ENCODE results near the gene DAW1.
"Not testable (repeated sequence)": the region's sequence is repeated elsewhere in the genome, so short reads cannot be mapped to it uniquely, and the experiment has no call there.

DAW1 gene

GRCh38 chr2:227839339-227840129, 31.9 kb upstream of the DAW1 start:
- not testable (repeated sequence) for H3K9me3 ChIP-seq (ENCODE audit: control insufficient read depth, insufficient read depth, low read length); H3K27me3 ChIP-seq (ENCODE audit: control insufficient read depth, insufficient read depth, low read length); H3K4me3 ChIP-seq (ENCODE audit: low read depth, low read length); H3K36me3 ChIP-seq (ENCODE audit: control insufficient read depth, insufficient read depth, low read length); H3K4me1 ChIP-seq (ENCODE audit: control insufficient read depth, insufficient read depth, low read length); H3K27ac ChIP-seq (ENCODE audit: low read depth, low read length); H3K9ac ChIP-seq (ENCODE audit: low read depth, low read length)

- H3K36me3 ChIP-seq (ENCODE audit: control insufficient read depth, insufficient read depth, low read length) = no peaks in the 10 kb centered on the region
- H3K27ac ChIP-seq (ENCODE audit: low read depth, low read length) = no peak overlapping the region
- no peak overlapping the region for H3K4me3 ChIP-seq (ENCODE audit: low read depth, low read length)
- peaks cover 10% of the 10 kb centered on the region for H3K4me1 ChIP-seq (ENCODE audit: control insufficient read depth, insufficient read depth, low read length)
- H3K9ac ChIP-seq (ENCODE audit: low read depth, low read length) = no peak overlapping the region
- H3K27me3 ChIP-seq (ENCODE audit: control insufficient read depth, insufficient read depth, low read length) = no peaks in the 10 kb centered on the region
- no peaks in the 10 kb centered on the region for H3K9me3 ChIP-seq (ENCODE audit: control insufficient read depth, insufficient read depth, low read length)
These were observed 24.6 kb upstream of the DAW1 start for GRCh38 chr2:227846831-227847230.

DNA sequence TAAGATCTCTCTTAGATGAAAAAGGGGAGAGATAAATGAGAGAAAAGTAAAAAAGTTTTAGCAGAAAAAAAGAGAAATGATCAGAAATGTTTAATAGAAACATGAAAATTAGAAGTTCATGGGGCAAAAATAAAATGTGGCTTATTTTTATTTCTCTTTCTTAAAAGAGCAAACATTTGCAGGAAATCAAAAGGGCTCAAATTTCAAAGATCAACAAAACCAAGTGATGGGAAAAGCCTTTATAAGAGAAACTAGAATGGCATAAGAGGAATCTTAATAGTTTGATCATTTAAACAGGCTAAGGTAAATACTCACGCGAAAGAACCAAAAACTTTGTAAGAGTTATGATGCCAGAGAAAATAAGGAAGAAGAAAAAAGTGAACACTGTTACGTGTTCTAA, 23.3 kb upstream of the DAW1 start:
- no peaks in the 10 kb centered on the region for H3K9me3 ChIP-seq (ENCODE audit: control insufficient read depth, insufficient read depth, low read length)
- H3K4me1 ChIP-seq (ENCODE audit: control insufficient read depth, insufficient read depth, low read length) = peaks cover 10% of the 10 kb centered on the region
- no peaks in the 10 kb centered on the region for H3K36me3 ChIP-seq (ENCODE audit: control insufficient read depth, insufficient read depth, low read length)
- no peak overlapping the region for H3K9ac ChIP-seq (ENCODE audit: low read depth, low read length)
- H3K27ac ChIP-seq (ENCODE audit: low read depth, low read length) = no peak overlapping the region
- no peak overlapping the region for H3K4me3 ChIP-seq (ENCODE audit: low read depth, low read length)
- no peaks in the 10 kb centered on the region for H3K27me3 ChIP-seq (ENCODE audit: control insufficient read depth, insufficient read depth, low read length)

DNA sequence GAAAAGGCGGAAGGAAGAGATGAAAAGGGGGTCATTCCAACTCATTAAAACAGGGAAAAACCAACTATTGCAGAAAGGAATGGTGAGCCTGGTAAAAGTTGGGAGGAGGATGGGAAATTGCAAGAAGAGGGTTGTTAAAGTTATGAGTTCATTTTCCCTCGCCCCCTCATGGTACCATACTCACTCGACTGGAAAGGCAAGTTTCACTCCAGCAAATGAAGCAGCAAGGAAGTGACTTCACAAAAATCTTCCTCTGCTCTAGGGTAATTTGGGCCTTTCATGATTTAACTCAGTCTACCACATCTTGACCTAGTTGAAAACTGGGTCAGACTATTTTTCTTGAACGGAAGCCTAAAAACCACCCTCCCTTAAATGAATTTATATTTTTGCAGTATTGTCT, 22.8 kb upstream of the DAW1 start:
- H3K27ac ChIP-seq (ENCODE audit: low read depth, low read length) = no peak overlapping the region
- H3K9me3 ChIP-seq (ENCODE audit: control insufficient read depth, insufficient read depth, low read length) = no peaks in the 10 kb centered on the region
- H3K4me1 ChIP-seq (ENCODE audit: control insufficient read depth, insufficient read depth, low read length) = peaks cover 10% of the 10 kb centered on the region
- no peak overlapping the region for H3K4me3 ChIP-seq (ENCODE audit: low read depth, low read length)
- H3K27me3 ChIP-seq (ENCODE audit: control insufficient read depth, insufficient read depth, low read length) = no peaks in the 10 kb centered on the region
- no peaks in the 10 kb centered on the region for H3K36me3 ChIP-seq (ENCODE audit: control insufficient read depth, insufficient read depth, low read length)
- no peak overlapping the region for H3K9ac ChIP-seq (ENCODE audit: low read depth, low read length)

GRCh38 chr2:227849906-227850305, 21.5 kb upstream of the DAW1 start:
- Histone ChIP-seq H3K27ac (ENCODE audit: low read depth, low read length) (no peak overlapping the region), H3K9ac (ENCODE audit: low read depth, low read length) (no peak overlapping the region), H3K4me1 (ENCODE audit: control insufficient read depth, insufficient read depth, low read length) (peaks cover 10% of the 10 kb centered on the region)

GRCh38 chr2:227853204-227853629, 18.2 kb upstream of the DAW1 start:
- peaks cover 7% of the 10 kb centered on the region for H3K4me1 ChIP-seq (ENCODE audit: control insufficient read depth, insufficient read depth, low read length)
- H3K36me3 ChIP-seq (ENCODE audit: control insufficient read depth, insufficient read depth, low read length) = no peaks in the 10 kb centered on the region
- no peak overlapping the region for H3K27ac ChIP-seq (ENCODE audit: low read depth, low read length)
- H3K9ac ChIP-seq (ENCODE audit: low read depth, low read length) = no peak overlapping the region
- no peaks in the 10 kb centered on the region for H3K9me3 ChIP-seq (ENCODE audit: control insufficient read depth, insufficient read depth, low read length)
- H3K27me3 ChIP-seq (ENCODE audit: control insufficient read depth, insufficient read depth, low read length) = no peaks in the 10 kb centered on the region
- no peak overlapping the region for H3K4me3 ChIP-seq (ENCODE audit: low read depth, low read length)

More at GRCh38 chr2:227849906-227850305, 21.5 kb upstream of the DAW1 start:
- no peaks in the 10 kb centered on the region for H3K36me3 ChIP-seq (ENCODE audit: control insufficient read depth, insufficient read depth, low read length)
- no peak overlapping the region for H3K4me3 ChIP-seq (ENCODE audit: low read depth, low read length)
- no peaks in the 10 kb centered on the region for H3K27me3 ChIP-seq (ENCODE audit: control insufficient read depth, insufficient read depth, low read length)
- no peaks in the 10 kb centered on the region for H3K9me3 ChIP-seq (ENCODE audit: control insufficient read depth, insufficient read depth, low read length)

- no peaks in the 10 kb centered on the region for H3K9me3 ChIP-seq (ENCODE audit: control insufficient read depth, insufficient read depth, low read length)
- no peaks in the 10 kb centered on the region for H3K27me3 ChIP-seq (ENCODE audit: control insufficient read depth, insufficient read depth, low read length)
- no peak overlapping the region for H3K27ac ChIP-seq (ENCODE audit: low read depth, low read length)
- peaks cover 1% of the 10 kb centered on the region for H3K4me1 ChIP-seq (ENCODE audit: control insufficient read depth, insufficient read depth, low read length)
- no peak overlapping the region for H3K9ac ChIP-seq (ENCODE audit: low read depth, low read length)
- no peak overlapping the region for H3K4me3 ChIP-seq (ENCODE audit: low read depth, low read length)
- H3K36me3 ChIP-seq (ENCODE audit: control insufficient read depth, insufficient read depth, low read length) = no peaks in the 10 kb centered on the region
These were observed 17.6 kb upstream of the DAW1 start for GRCh38 chr2:227853765-227854271.

DNA sequence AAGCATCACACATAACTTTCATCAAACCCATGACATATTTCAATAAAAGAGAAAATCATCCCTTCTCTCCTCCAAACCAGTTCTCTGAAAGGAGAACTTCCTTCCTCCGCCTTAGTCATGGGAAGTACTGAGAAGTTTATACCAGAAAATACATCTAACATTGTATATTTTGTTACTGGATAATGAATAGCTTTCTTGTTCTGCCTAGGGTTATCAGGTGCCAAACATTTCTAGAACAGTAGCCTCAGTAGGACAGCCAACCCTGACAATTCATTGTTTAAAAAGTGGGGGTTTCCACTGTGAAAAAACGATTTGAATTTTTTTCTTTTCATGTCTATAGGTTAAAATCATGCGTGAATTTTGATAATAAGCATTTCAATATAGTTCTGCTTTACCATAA, 16.0 kb upstream of the DAW1 start:
- no peak overlapping the region for H3K27ac ChIP-seq (ENCODE audit: low read depth, low read length)
- H3K36me3 ChIP-seq (ENCODE audit: control insufficient read depth, insufficient read depth, low read length) = no peaks in the 10 kb centered on the region
- H3K4me1 ChIP-seq (ENCODE audit: control insufficient read depth, insufficient read depth, low read length) = no peaks in the 10 kb centered on the region
- no peaks in the 10 kb centered on the region for H3K27me3 ChIP-seq (ENCODE audit: control insufficient read depth, insufficient read depth, low read length)
- no peaks in the 10 kb centered on the region for H3K9me3 ChIP-seq (ENCODE audit: control insufficient read depth, insufficient read depth, low read length)
- no peak overlapping the region for H3K4me3 ChIP-seq (ENCODE audit: low read depth, low read length)
- H3K9ac ChIP-seq (ENCODE audit: low read depth, low read length) = no peak overlapping the region

- no peak overlapping the region for H3K4me3 ChIP-seq (ENCODE audit: low read depth, low read length)
- no peaks in the 10 kb centered on the region for H3K9me3 ChIP-seq (ENCODE audit: control insufficient read depth, insufficient read depth, low read length)
- no peaks in the 10 kb centered on the region for H3K36me3 ChIP-seq (ENCODE audit: control insufficient read depth, insufficient read depth, low read length)
- no peak overlapping the region for H3K9ac ChIP-seq (ENCODE audit: low read depth, low read length)
- H3K4me1 ChIP-seq (ENCODE audit: control insufficient read depth, insufficient read depth, low read length) = no peaks in the 10 kb centered on the region
- H3K27ac ChIP-seq (ENCODE audit: low read depth, low read length) = no peak overlapping the region
- no peaks in the 10 kb centered on the region for H3K27me3 ChIP-seq (ENCODE audit: control insufficient read depth, insufficient read depth, low read length)
These were observed 14.7 kb upstream of the DAW1 start for GRCh38 chr2:227856697-227857096.

DNA sequence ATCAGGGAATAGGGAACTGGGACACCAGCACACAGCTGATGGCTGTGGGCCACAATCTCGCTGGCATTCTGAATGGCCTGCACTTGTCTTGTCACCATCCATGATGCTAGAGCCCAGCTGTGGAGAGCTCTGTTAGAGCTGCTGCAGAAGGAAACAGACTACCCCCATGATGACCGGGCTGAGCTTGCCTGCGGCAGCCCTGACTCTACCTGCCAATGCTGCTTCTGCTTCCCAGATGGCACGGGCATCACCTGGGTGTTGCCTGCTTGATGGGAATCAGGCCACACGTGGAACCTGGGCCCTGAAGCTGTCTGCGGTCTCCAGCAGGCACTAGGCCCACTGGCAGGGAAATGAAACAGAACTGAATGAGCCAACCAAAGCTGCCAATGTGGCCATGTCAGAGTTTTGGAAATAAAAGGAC, 11.2 kb upstream of the DAW1 start:
- Histone ChIP-seq H3K27me3 (ENCODE audit: control insufficient read depth, insufficient read depth, low read length) (no peaks in the 10 kb centered on the region), H3K4me1 (ENCODE audit: control insufficient read depth, insufficient read depth, low read length) (peaks cover 21% of the 10 kb centered on the region), H3K36me3 (ENCODE audit: control insufficient read depth, insufficient read depth, low read length) (no peaks in the 10 kb centered on the region), H3K27ac (ENCODE audit: low read depth, low read length) (no peak overlapping the region), H3K4me3 (ENCODE audit: low read depth, low read length) (no peak overlapping the region), H3K9me3 (ENCODE audit: control insufficient read depth, insufficient read depth, low read length) (no peaks in the 10 kb centered on the region), H3K9ac (ENCODE audit: low read depth, low read length) (no peak overlapping the region)

DNA sequence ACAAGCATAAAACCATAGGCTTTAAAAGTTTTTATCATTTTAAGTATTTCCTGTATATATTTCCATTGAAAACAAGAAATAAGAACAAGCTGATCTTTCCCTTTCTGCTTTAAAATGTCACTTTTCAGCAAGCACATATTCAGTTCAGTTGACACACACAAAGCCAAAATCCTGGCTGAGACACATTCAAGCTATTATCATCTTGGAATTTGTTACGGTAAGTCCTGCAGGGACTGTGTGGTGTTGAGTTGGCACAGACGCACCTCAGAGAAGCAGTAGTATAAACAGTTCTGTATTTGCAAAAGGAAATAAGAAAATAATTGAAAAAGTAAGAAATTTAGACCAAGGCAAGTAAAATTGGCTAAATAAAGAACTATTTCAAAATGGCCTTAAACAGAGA, 10.4 kb upstream of the DAW1 start:
- H3K9ac ChIP-seq (ENCODE audit: low read depth, low read length) = no peak overlapping the region
- no peak overlapping the region for H3K27ac ChIP-seq (ENCODE audit: low read depth, low read length)
- no peaks in the 10 kb centered on the region for H3K9me3 ChIP-seq (ENCODE audit: control insufficient read depth, insufficient read depth, low read length)
- H3K36me3 ChIP-seq (ENCODE audit: control insufficient read depth, insufficient read depth, low read length) = no peaks in the 10 kb centered on the region
- no peaks in the 10 kb centered on the region for H3K27me3 ChIP-seq (ENCODE audit: control insufficient read depth, insufficient read depth, low read length)
- H3K4me1 ChIP-seq (ENCODE audit: control insufficient read depth, insufficient read depth, low read length) = peaks cover 21% of the 10 kb centered on the region
- no peak overlapping the region for H3K4me3 ChIP-seq (ENCODE audit: low read depth, low read length)
